Prostate gland (tissue), 2 donors: ENCODE data around the gene ACOX1.

Source experiments
- POLR2A ChIP-seq: fragments of 450-650 bp; IDR thresholded peaks from one replicate; pipeline ENCODE4 v1.6.1; 2016; ENCODE audit warnings: antibody characterized with exemption, mild to moderate bottlenecking
- POLR2AphosphoS5 ChIP-seq: sonication (generic); formaldehyde crosslinking; IDR thresholded peaks from one replicate; pipeline ENCODE4 v1.6.1; 2017; ENCODE audit warnings: antibody characterized with exemption
- TF ChIP-seq, protein P1 (sequence below), 4 experiments: fragments of 200-600 bp in 2 of 4; fragments of 450-650 bp in 2 of 4; sonication (generic) in 2 of 4; IDR thresholded peaks; 1 replicate in 3 of 4; 2 replicates in 1 of 4; pipeline ENCODE4 v1.5.1; 2016 to 2019; ENCODE audit warnings: antibody characterized with exemption in 4 of 4, mild to moderate bottlenecking in 2 of 4, moderate library complexity in 2 of 4

DNA sequence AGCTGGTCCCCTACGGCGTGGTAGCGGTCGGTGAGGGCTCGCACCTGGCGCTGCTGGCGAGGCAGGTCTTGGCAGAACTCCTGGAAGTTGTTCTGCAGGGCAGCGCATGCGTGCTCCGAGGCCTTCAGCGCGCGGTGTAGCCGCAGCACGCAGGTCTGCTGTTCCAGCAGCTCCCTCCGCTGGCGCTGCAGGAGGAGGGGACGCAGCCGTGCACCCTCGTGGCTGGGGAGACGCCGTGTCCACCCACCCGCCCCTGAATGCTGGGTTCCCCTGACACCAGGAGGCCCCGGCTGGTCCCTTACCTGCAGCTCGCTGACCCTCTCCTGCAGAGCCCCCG, 35.9 kb upstream of the ACOX1 start:
- TF ChIP-seq, protein P1, sequence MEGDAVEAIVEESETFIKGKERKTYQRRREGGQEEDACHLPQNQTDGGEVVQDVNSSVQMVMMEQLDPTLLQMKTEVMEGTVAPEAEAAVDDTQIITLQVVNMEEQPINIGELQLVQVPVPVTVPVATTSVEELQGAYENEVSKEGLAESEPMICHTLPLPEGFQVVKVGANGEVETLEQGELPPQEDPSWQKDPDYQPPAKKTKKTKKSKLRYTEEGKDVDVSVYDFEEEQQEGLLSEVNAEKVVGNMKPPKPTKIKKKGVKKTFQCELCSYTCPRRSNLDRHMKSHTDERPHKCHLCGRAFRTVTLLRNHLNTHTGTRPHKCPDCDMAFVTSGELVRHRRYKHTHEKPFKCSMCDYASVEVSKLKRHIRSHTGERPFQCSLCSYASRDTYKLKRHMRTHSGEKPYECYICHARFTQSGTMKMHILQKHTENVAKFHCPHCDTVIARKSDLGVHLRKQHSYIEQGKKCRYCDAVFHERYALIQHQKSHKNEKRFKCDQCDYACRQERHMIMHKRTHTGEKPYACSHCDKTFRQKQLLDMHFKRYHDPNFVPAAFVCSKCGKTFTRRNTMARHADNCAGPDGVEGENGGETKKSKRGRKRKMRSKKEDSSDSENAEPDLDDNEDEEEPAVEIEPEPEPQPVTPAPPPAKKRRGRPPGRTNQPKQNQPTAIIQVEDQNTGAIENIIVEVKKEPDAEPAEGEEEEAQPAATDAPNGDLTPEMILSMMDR (IDR thresholded peaks at IDR 0.05) = no peak
- TF ChIP-seq POLR2AphosphoS5 (no peak), POLR2A (no peak)
